ENCODE data around the gene RGL3. TPM values are rescaled to one million over a fixed set of nuclear protein-coding genes. Genes with fewer than 3 reads are reported as not detected.

Gene RGL3
- total and polyA plus RNA-seq, 10 of the 15 experiments (the other 5 are each of a cell fraction or from before 2014, with no cell fraction given) = not detected

GRCh38 chr19:11380653-11381537 lies 38.2 kb downstream of the RGL3 start (continued):
- no peak for TF ChIP-seq CHD4 (IDR thresholded peaks at IDR 0.05)
- TF ChIP-seq CHD1 (IDR thresholded peaks at IDR 0.05; ENCODE audit: low read depth, low read length) = 0 out of 2 replicates have a peak, but pooled peaks have one; percentile 49
- TF ChIP-seq, protein P1, sequence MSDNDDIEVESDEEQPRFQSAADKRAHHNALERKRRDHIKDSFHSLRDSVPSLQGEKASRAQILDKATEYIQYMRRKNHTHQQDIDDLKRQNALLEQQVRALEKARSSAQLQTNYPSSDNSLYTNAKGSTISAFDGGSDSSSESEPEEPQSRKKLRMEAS (IDR thresholded peaks at IDR 0.05; ENCODE audit: low read depth, low read length) = peak; percentile 19; the same call in 1 of the 2 replicates
- no peak for TF ChIP-seq ASH2L (IDR thresholded peaks at IDR 0.05; ENCODE audit: borderline replicate concordance, low read depth)
- peak; percentile 84 for TF ChIP-seq MEF2B (IDR thresholded peaks at IDR 0.05; ENCODE audit: partially characterized antibody, poor library complexity, severe bottlenecking)
- TF ChIP-seq POLR2AphosphoS5 (IDR thresholded peaks at IDR 0.05; ENCODE audit: low read length) = peak; percentile 68; the same call in 1 of the 2 replicates
- TF ChIP-seq MTA3 (IDR thresholded peaks at IDR 0.05; ENCODE audit: borderline replicate concordance, low read length) = no peak
- peak; percentile 70 for TF ChIP-seq CEBPZ (IDR thresholded peaks at IDR 0.05; ENCODE audit: low read depth, low read length)
- TF ChIP-seq FOS (IDR thresholded peaks at IDR 0.05; ENCODE audit: borderline replicate concordance, extremely low read depth, insufficient read length) = peak; percentile 56
- peak; percentile 92 for TF ChIP-seq CREM (IDR thresholded peaks at IDR 0.05; ENCODE audit: low read depth)
- no peak for TF ChIP-seq KLF5 (IDR thresholded peaks at IDR 0.05; ENCODE audit: partially characterized antibody)
- TF ChIP-seq SMC3 (IDR thresholded peaks at IDR 0.05; ENCODE audit: borderline replicate concordance, low read length) = peak; percentile 50; the same call in 1 of the 2 replicates
- no peak for TF ChIP-seq RAD51 (IDR thresholded peaks at IDR 0.05)
- no peak; the same call in 1 of the 2 replicates for TF ChIP-seq RUNX3 (IDR thresholded peaks at IDR 0.05; ENCODE audit: low read length)
- TF ChIP-seq EED (IDR thresholded peaks at IDR 0.05; ENCODE audit: low read depth) = 0 out of 2 replicates have a peak, but pooled peaks have one; percentile 18
- TF ChIP-seq, protein P2, sequence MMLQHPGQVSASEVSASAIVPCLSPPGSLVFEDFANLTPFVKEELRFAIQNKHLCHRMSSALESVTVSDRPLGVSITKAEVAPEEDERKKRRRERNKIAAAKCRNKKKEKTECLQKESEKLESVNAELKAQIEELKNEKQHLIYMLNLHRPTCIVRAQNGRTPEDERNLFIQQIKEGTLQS (IDR thresholded peaks at IDR 0.05; ENCODE audit: borderline replicate concordance, extremely low read depth, low read depth, low read length) = no peak
- no peak; the same call in 1 of the 2 replicates for TF ChIP-seq CBFB (IDR thresholded peaks at IDR 0.05; ENCODE audit: low read depth)
- no peak for TF ChIP-seq PML (IDR thresholded peaks at IDR 0.05; ENCODE audit: low read length)
- TF ChIP-seq ZZZ3 (IDR thresholded peaks at IDR 0.05; ENCODE audit: control insufficient read depth, insufficient read length, low read depth) = no peak
- TF ChIP-seq, protein P3, sequence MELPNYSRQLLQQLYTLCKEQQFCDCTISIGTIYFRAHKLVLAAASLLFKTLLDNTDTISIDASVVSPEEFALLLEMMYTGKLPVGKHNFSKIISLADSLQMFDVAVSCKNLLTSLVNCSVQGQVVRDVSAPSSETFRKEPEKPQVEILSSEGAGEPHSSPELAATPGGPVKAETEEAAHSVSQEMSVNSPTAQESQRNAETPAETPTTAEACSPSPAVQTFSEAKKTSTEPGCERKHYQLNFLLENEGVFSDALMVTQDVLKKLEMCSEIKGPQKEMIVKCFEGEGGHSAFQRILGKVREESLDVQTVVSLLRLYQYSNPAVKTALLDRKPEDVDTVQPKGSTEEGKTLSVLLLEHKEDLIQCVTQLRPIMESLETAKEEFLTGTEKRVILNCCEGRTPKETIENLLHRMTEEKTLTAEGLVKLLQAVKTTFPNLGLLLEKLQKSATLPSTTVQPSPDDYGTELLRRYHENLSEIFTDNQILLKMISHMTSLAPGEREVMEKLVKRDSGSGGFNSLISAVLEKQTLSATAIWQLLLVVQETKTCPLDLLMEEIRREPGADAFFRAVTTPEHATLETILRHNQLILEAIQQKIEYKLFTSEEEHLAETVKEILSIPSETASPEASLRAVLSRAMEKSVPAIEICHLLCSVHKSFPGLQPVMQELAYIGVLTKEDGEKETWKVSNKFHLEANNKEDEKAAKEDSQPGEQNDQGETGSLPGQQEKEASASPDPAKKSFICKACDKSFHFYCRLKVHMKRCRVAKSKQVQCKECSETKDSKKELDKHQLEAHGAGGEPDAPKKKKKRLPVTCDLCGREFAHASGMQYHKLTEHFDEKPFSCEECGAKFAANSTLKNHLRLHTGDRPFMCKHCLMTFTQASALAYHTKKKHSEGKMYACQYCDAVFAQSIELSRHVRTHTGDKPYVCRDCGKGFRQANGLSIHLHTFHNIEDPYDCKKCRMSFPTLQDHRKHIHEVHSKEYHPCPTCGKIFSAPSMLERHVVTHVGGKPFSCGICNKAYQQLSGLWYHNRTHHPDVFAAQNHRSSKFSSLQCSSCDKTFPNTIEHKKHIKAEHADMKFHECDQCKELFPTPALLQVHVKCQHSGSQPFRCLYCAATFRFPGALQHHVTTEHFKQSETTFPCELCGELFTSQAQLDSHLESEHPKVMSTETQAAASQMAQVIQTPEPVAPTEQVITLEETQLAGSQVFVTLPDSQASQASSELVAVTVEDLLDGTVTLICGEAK (IDR thresholded peaks at IDR 0.05; ENCODE audit: borderline replicate concordance) = no peak
- TF ChIP-seq ATF7 (IDR thresholded peaks at IDR 0.05; ENCODE audit: low read depth) = peak; percentile 62; the same call in 1 of the 2 replicates
- no peak for TF ChIP-seq CBX5 (IDR thresholded peaks at IDR 0.05; ENCODE audit: low read depth)
- no peak for TF ChIP-seq YBX1 (IDR thresholded peaks at IDR 0.05)

All from GM12878 (cell line).